ENCODE measurements around the gene GNG7.

DNA sequence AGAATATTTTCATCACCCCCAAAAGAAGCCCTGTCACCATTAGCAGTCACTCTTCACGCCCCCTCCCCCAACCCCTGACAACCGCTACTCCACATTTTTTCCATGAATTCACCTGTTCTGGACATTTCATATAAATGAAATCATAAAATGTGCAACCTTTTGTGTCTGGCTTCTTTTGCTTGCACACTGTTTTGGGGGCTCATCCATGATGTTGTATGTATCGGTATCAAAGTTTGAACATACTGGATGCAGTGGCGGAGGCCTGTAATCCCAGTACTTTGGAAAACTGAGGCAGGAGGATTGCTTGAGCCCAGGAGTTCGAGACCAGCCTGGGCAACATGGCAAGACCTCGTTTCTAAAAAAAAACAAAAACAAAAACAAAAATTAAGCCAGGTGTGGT, 219.4 kb downstream of the GNG7 start:
- TF ChIP-seq, protein P1, sequence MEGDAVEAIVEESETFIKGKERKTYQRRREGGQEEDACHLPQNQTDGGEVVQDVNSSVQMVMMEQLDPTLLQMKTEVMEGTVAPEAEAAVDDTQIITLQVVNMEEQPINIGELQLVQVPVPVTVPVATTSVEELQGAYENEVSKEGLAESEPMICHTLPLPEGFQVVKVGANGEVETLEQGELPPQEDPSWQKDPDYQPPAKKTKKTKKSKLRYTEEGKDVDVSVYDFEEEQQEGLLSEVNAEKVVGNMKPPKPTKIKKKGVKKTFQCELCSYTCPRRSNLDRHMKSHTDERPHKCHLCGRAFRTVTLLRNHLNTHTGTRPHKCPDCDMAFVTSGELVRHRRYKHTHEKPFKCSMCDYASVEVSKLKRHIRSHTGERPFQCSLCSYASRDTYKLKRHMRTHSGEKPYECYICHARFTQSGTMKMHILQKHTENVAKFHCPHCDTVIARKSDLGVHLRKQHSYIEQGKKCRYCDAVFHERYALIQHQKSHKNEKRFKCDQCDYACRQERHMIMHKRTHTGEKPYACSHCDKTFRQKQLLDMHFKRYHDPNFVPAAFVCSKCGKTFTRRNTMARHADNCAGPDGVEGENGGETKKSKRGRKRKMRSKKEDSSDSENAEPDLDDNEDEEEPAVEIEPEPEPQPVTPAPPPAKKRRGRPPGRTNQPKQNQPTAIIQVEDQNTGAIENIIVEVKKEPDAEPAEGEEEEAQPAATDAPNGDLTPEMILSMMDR (IDR thresholded peaks at IDR 0.05; ENCODE audit: borderline replicate concordance, extremely low read depth, low read length, poor library complexity, severe bottlenecking) = no peak
- TF ChIP-seq EZH2 (IDR thresholded peaks at IDR 0.05; ENCODE audit: borderline replicate concordance, low read depth, low read length, severe bottlenecking) = no peak
